Measurements from ENCODE around the gene HES1.

HES1 gene

DNA sequence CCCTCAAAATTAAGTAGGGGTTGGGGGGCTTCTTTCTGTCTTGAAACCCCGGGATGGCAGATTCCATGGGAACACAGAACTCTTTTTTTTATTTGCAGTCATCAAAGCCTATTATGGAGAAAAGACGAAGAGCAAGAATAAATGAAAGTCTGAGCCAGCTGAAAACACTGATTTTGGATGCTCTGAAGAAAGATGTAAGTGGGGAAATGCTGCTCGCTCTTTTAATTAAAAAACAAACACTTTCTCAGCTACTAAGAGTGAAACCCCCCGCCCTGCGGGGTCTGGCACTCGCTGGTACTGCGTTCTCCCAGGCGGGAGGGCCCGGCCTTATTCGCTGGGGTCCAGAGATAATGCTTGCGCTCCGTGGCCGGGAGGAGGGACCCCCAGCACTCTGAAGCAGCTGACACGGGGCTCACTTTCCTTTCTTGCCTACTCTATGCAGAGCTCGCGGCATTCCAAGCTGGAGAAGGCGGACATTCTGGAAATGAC lies 615 bp downstream of the HES1 start:
- no peaks in the 10 kb centered on the region for H3K9me3 Mint-ChIP-seq
- TF ChIP-seq, protein P1, sequence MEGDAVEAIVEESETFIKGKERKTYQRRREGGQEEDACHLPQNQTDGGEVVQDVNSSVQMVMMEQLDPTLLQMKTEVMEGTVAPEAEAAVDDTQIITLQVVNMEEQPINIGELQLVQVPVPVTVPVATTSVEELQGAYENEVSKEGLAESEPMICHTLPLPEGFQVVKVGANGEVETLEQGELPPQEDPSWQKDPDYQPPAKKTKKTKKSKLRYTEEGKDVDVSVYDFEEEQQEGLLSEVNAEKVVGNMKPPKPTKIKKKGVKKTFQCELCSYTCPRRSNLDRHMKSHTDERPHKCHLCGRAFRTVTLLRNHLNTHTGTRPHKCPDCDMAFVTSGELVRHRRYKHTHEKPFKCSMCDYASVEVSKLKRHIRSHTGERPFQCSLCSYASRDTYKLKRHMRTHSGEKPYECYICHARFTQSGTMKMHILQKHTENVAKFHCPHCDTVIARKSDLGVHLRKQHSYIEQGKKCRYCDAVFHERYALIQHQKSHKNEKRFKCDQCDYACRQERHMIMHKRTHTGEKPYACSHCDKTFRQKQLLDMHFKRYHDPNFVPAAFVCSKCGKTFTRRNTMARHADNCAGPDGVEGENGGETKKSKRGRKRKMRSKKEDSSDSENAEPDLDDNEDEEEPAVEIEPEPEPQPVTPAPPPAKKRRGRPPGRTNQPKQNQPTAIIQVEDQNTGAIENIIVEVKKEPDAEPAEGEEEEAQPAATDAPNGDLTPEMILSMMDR (IDR thresholded peaks at IDR 0.05; ENCODE audit: unreplicated experiment in 3 of 3) = no peak
- peak overlapping the region; percentile 86 to 99 (median 98) for H3K4me3 Mint-ChIP-seq
- peaks cover 4% of the 10 kb centered on the region for H3K27me3 Mint-ChIP-seq (ENCODE audit: low read depth)
- H3K36me3 Mint-ChIP-seq (ENCODE audit: low read depth) = peaks cover 17% of the 10 kb centered on the region
- peak overlapping the region; percentile 85 to 97 (median 93) for H3K27ac Mint-ChIP-seq
- peaks cover 36% of the 10 kb centered on the region for H3K4me1 Mint-ChIP-seq

DNA sequence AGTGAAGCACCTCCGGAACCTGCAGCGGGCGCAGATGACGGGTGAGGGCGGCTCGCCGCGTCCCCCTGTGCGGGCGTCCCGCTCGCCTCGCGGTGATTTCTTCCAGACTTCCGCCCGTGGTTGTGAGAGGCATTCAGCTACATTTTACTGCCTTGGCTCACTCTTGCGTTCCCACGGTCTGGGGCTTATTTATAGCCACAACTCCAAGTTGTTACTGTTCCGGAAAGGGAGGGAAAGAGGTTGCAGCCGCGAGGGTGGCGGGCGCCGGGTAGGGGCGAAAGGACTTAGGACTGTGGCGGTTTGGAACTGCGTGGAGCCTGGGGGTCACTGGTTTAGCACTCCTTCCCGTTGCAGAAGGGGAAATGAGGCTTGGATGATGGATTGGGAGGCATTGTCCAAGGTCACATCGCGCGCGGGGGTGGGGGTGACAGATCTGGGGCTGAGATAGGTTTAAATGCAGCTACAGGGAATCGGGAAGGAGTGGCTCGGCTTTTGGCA lies 1.1 kb downstream of the HES1 start:
- Mint-ChIP-seq H3K36me3 (ENCODE audit: low read depth) (peaks cover 17% of the 10 kb centered on the region), H3K27me3 (ENCODE audit: low read depth) (peaks cover 4% of the 10 kb centered on the region), H3K4me1 (peaks cover 35% of the 10 kb centered on the region), H3K9me3 (no peaks in the 10 kb centered on the region), H3K27ac (peak overlapping the region; percentile 85 to 97 (median 93)), H3K4me3 (peak overlapping the region; percentile 86 to 99 (median 98))
- TF ChIP-seq, protein P1 (IDR thresholded peaks at IDR 0.05; ENCODE audit: unreplicated experiment in 3 of 3) = no peak

DNA sequence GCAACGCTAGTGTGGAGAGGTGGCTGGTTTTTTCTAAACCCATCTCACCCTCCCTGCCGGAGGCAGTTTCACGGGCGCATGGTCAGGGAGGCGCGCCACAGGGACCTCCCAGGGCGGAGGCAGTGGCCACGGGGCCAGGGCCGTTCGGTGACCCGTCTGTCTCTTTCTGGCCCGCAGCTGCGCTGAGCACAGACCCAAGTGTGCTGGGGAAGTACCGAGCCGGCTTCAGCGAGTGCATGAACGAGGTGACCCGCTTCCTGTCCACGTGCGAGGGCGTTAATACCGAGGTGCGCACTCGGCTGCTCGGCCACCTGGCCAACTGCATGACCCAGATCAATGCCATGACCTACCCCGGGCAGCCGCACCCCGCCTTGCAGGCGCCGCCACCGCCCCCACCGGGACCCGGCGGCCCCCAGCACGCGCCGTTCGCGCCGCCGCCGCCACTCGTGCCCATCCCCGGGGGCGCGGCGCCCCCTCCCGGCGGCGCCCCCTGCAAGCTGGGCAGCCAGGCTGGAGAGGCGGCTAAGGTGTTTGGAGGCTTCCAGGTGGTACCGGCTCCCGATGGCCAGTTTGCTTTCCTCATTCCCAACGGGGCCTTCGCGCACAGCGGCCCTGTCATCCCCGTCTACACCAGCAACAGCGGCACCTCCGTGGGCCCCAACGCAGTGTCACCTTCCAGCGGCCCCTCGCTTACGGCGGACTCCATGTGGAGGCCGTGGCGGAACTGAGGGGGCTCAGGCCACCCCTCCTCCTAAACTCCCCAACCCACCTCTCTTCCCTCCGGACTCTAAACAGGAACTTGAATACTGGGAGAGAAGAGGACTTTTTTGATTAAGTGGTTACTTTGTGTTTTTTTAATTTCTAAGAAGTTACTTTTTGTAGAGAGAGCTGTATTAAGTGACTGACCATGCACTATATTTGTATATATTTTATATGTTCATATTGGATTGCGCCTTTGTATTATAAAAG lies 1.8 kb downstream of the HES1 start:
- TF ChIP-seq, protein P1 (IDR thresholded peaks at IDR 0.05; ENCODE audit: unreplicated experiment in 3 of 3) = peak in 2 of 3 experiments; percentile 33 to 40
- Mint-ChIP-seq H3K4me3 (peak overlapping the region; percentile 94 to 99 (median 98)), H3K27ac (peak overlapping the region; percentile 87 to 97 (median 93)), H3K4me1 (peaks cover 35% of the 10 kb centered on the region), H3K36me3 (ENCODE audit: low read depth) (peaks cover 17% of the 10 kb centered on the region), H3K27me3 (ENCODE audit: low read depth) (peaks cover 4% of the 10 kb centered on the region), H3K9me3 (no peaks in the 10 kb centered on the region)

DNA sequence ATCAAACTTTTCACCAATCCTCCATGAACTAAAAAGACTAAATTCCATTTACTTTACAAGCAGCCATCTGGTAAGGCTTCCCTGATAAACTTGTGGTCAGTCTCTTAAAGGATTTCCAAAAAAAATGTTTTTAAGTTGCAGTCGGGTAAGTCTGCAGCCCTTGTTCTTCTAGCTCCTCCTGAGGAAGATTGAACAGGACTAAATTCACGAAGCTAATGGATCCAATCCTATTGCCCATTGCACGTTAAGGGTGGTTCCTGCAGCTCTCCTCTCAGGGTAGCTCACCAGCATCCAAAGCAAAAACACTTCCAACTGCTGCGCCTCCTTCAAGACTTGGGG lies 2.8 kb downstream of the HES1 start:
- Mint-ChIP-seq H3K4me1 (peaks cover 30% of the 10 kb centered on the region), H3K27me3 (ENCODE audit: low read depth) (peaks cover 8% of the 10 kb centered on the region), H3K27ac (peak overlapping the region; percentile 87 to 96 (median 92)), H3K36me3 (ENCODE audit: low read depth) (peaks cover 17% of the 10 kb centered on the region), H3K9me3 (no peaks in the 10 kb centered on the region), H3K4me3 (peak overlapping the region; percentile 90 to 94 (median 93))
- TF ChIP-seq, protein P1 (IDR thresholded peaks at IDR 0.05; ENCODE audit: unreplicated experiment in 3 of 3) = no peak

DNA sequence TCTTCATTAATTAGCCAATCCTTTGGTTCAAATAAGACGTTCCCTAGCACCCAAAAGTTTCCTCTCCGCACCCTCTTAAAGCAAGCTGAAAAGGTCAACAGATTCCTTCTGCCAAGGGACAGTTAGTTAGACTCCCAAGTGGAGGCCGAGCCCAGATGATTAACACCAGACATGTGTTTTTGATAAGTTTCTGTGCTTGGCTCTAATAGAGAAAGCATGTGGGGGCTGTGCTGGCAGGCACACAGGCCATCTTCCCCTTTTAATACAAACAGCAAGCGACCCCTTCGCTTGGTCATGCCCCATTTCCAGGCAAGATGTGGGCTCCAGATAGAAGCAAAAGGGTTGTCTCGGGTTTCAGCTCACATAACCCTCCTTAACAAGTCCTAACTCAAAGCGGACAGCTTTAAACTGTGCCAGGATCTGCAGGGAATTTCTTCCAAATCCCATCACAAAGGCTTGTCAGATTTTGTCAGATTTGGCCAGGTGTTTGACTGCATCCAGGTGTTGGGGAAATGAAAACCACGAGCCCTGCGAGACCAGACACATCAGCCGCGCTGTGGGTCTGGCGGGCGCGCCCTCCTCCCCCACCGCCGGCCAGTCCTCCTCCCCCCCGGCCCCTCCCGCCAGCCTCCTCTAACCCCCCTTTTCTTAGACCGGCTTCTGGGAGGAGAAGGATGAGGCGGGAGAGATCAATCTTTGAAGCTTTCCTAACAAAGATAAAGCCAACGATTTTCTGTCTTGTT lies 3.3 kb downstream of the HES1 start:
- H3K27ac Mint-ChIP-seq = peak overlapping the region; percentile 87 to 96 (median 92)
- peak overlapping the region; percentile 90 to 94 (median 93) for H3K4me3 Mint-ChIP-seq
- TF ChIP-seq, protein P1 (IDR thresholded peaks at IDR 0.05; ENCODE audit: unreplicated experiment in 3 of 3) = no peak
- peaks cover 8% of the 10 kb centered on the region for H3K27me3 Mint-ChIP-seq (ENCODE audit: low read depth)
- peaks cover 32% of the 10 kb centered on the region for H3K4me1 Mint-ChIP-seq
- no peaks in the 10 kb centered on the region for H3K9me3 Mint-ChIP-seq
- H3K36me3 Mint-ChIP-seq (ENCODE audit: low read depth) = peaks cover 17% of the 10 kb centered on the region

Measured in nephron (organoid).